HepG2 (cell line): ENCODE measurements around the gene DNAAF9. TPM values are rescaled to one million over a fixed set of nuclear protein-coding genes. Genes with fewer than 3 reads are reported as not detected.

Experiments used
- JARID2 ChIP-seq: sonication (generic); formaldehyde crosslinking; IDR thresholded peaks from 2 replicates; pipeline ENCODE4 v1.8.1; 2023; ENCODE audit warnings: missing genetic modification reagents, inconsistent platforms; ENCODE audit not compliant: insufficient replicate concordance
- PATZ1 ChIP-seq: sonication (generic); formaldehyde crosslinking; IDR thresholded peaks from 2 replicates; pipeline ENCODE4 v1.4.0; 2020; ENCODE audit warnings: missing genetic modification reagents
- PAXIP1 ChIP-seq: sonication (generic); formaldehyde crosslinking; conservative IDR thresholded peaks from 2 replicates; pipeline ENCODE4 v1.4.0; 2020; ENCODE audit warnings: mild to moderate bottlenecking, missing genetic modification reagents, moderate library complexity
- TEAD3 ChIP-seq: optimal IDR thresholded peaks from 2 replicates; pipeline ENCODE3; 2016; ENCODE audit warnings: borderline replicate concordance
- ZIK1 ChIP-seq: sonication (generic); formaldehyde crosslinking; IDR thresholded peaks from 2 replicates; pipeline ENCODE4 v1.5.0; 2020; ENCODE audit warnings: mild to moderate bottlenecking, low read depth, missing genetic modification reagents, borderline replicate concordance
- ZNF274 ChIP-seq: sonication (generic); formaldehyde crosslinking; IDR thresholded peaks from 2 replicates; pipeline ENCODE4 v1.5.1; 2020; ENCODE audit warnings: mild to moderate bottlenecking, missing genetic modification reagents
- ZNF34 ChIP-seq: sonication (generic); formaldehyde crosslinking; IDR thresholded peaks from 2 replicates; pipeline ENCODE4 v1.4.0; 2020; ENCODE audit warnings: mild to moderate bottlenecking, missing genetic modification reagents, borderline replicate concordance
- ZNF710 ChIP-seq: sonication (generic); formaldehyde crosslinking; IDR thresholded peaks from 2 replicates; pipeline ENCODE4 v1.5.0; 2020; ENCODE audit warnings: mild to moderate bottlenecking, missing genetic modification reagents, borderline replicate concordance
- ZNF891 ChIP-seq: sonication (generic); formaldehyde crosslinking; IDR thresholded peaks from 2 replicates; pipeline ENCODE4 v1.5.0; 2020; ENCODE audit warnings: mild to moderate bottlenecking, missing genetic modification reagents
- polyA plus RNA-seq, 8 experiments: library from polyadenylated mRNA; depleted of rRNA in 3 of 8; stranded (reverse) in 7 of 8; unstranded in 1 of 8; fragments of >200 nt; fragmentation: Illumina TruSeq in 4 of 8; extraction: Trizol in 4 of 8; gene quantifications; 2 replicates each; pipeline versions ENCODE4 v1.2.1 to v1.2.3, GENCODE V29; 2011 to 2016; ENCODE audit warnings: low read depth in 4 of 8, missing spikeins in 1 of 8, mixed read lengths in 1 of 8; ENCODE audit not compliant: insufficient read depth in 1 of 8
- total RNA-seq, 5 experiments: library from RNA; depleted of rRNA; stranded (reverse); fragments of >200 nt; fragmentation: Illumina TruSeq; extraction: Trizol; gene quantifications; 2 replicates each; pipeline ENCODE4 v1.2.3, GENCODE V29; 2016; ENCODE audit warnings: low read depth in 1 of 5
- TF ChIP-seq, protein P1 (sequence below): sonication (generic); formaldehyde crosslinking; IDR thresholded peaks from 2 replicates; pipeline ENCODE4 v1.5.1; 2020; ENCODE audit warnings: mild to moderate bottlenecking, missing genetic modification reagents
- TF ChIP-seq, protein P2 (sequence below): sonication (generic); formaldehyde crosslinking; IDR thresholded peaks from 2 replicates; pipeline ENCODE4 v1.8.0; 2023; ENCODE audit warnings: mild to moderate bottlenecking, missing genetic modification reagents

DNAAF9 gene
- total and polyA plus RNA-seq, 2 of the 13 experiments (the other 11 are each of a cell fraction or from before 2014, with no cell fraction given): 10.5 to 14.9 TPM

DNA sequence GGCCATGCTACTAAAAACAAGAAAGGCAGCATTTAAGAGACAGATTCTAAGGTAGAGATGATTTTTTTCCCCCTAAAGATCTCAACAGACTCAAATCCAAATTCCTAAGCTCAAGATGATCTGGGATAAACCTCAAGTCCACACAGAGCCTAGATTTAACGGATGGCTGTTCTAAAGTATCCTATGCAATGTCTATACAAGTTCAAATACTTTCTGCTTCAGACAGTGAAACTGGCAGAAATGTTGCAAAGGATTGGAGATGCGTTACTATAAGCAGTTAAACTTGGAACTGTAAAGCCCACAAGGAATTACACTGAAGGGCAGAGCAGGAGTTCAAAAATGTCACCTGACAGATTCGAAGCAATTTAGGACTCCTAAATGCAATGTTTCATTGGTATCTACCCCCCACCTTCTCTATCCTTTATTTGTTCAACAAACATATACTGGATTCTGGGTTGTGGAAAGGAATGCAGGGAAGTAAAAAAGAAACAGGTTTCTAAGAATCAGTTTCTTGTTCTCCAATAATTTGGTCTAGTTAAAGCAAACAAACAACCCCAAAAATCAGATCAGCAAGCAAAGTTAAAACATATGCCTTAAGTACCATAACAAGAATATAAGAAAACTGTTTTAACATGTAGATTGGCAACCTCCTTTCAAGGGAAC, 1.6 kb downstream of the DNAAF9 start (continued):
- TF ChIP-seq JARID2 (CRISPR knock-in tag) (no peak), PAXIP1 (CRISPR knock-in tag) (0 out of 2 replicates have a peak, but pooled peaks have one; percentile 13), PATZ1 (CRISPR knock-in tag) (no peak), ZIK1 (CRISPR knock-in tag) (no peak), ZNF274 (CRISPR knock-in tag) (no peak), ZNF34 (CRISPR knock-in tag) (no peak), ZNF710 (no peak), ZNF891 (CRISPR knock-in tag) (no peak), TEAD3 (CRISPR knock-in tag) (peak; percentile 43)
- TF ChIP-seq, protein P1, sequence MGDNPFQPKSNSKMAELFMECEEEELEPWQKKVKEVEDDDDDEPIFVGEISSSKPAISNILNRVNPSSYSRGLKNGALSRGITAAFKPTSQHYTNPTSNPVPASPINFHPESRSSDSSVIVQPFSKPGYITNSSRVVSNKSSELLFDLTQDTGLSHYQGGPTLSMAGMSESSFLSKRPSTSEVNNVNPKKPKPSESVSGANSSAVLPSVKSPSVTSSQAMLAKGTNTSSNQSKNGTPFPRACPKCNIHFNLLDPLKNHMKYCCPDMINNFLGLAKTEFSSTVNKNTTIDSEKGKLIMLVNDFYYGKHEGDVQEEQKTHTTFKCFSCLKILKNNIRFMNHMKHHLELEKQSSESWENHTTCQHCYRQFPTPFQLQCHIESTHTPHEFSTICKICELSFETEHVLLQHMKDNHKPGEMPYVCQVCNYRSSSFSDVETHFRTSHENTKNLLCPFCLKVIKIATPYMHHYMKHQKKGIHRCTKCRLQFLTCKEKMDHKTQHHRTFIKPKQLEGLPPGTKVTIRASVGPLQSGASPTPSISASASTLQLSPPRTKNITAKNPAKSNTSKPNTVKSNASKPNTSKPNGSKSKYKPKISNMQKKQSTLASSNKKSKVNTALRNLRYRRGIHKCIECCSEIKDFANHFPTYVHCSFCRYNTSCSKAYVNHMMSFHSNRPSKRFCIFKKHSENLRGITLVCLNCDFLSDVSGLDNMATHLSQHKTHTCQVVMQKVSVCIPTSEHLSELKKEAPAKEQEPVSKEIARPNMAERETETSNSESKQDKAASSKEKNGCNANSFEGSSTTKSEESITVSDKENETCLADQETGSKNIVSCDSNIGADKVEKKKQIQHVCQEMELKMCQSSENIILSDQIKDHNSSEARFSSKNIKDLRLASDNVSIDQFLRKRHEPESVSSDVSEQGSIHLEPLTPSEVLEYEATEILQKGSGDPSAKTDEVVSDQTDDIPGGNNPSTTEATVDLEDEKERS (CRISPR knock-in tag): no peak
- TF ChIP-seq, protein P2, sequence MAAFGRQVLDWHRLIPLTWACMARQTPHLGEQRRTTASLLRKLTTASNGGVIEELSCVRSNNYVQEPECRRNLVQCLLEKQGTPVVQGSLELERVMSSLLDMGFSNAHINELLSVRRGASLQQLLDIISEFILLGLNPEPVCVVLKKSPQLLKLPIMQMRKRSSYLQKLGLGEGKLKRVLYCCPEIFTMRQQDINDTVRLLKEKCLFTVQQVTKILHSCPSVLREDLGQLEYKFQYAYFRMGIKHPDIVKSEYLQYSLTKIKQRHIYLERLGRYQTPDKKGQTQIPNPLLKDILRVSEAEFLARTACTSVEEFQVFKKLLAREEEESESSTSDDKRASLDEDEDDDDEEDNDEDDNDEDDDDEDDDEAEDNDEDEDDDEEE (CRISPR knock-in tag): no peak
